ENCODE data around the gene PAPSS1.

DNA sequence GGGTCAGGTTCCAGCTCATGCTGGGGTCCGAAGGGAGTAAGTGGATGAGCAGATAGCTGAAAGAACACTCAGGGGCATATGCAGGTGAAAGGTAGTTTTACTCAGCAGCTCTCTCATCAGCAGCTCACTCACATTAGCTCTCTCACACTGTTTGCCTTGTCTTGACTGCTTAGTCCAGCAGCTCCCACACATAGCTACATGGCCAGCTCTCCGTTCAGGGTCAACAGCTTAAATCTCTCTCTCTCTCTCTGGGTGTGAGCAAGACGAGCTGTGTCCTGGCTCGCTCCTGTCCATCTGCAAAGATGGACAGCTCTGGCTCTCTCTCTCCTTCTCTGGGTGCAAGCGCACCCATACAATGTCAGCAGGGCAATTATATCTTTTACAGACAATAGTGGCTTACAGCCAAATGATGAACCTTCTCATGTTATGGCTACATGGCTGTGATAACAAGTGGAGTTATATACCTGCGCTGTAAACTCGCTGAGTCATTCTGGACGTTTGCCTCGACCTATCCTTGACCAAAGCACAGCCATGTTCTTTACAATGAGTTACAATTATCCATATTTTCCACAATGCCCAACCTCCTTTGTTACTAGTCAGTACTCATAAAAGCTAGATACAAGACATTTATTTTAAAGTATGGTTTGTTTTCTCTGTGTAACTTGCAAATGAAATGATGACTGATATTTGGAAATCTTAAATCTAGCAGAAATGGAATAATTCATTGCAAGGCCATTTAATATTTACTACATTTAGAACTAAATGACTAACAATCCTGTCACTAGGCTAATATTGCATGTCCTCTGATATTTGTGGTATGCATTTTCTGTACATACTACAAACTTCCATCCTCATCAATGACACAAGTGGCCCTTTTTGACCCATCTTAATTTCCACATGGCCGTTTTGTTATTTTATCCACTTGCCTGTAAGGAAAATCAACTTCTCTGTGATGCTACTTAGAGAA lies 9.3 kb downstream of the PAPSS1 start:
- TF ChIP-seq, protein P1, sequence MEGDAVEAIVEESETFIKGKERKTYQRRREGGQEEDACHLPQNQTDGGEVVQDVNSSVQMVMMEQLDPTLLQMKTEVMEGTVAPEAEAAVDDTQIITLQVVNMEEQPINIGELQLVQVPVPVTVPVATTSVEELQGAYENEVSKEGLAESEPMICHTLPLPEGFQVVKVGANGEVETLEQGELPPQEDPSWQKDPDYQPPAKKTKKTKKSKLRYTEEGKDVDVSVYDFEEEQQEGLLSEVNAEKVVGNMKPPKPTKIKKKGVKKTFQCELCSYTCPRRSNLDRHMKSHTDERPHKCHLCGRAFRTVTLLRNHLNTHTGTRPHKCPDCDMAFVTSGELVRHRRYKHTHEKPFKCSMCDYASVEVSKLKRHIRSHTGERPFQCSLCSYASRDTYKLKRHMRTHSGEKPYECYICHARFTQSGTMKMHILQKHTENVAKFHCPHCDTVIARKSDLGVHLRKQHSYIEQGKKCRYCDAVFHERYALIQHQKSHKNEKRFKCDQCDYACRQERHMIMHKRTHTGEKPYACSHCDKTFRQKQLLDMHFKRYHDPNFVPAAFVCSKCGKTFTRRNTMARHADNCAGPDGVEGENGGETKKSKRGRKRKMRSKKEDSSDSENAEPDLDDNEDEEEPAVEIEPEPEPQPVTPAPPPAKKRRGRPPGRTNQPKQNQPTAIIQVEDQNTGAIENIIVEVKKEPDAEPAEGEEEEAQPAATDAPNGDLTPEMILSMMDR (conservative IDR thresholded peaks at IDR 0.05; ENCODE audit: low read length), result no peak
- TF ChIP-seq EZH2phosphoT487 (IDR thresholded peaks at IDR 0.05; ENCODE audit: borderline replicate concordance), result no peak

Measured in Loucy (cell line).